GM12801 (cell line): ENCODE data around the gene RSPO3.

Experiments used
- TF ChIP-seq, protein P1 (sequence below): IDR thresholded peaks from one replicate; pipeline ENCODE4 v1.5.1; 2011; ENCODE audit warnings: control low read depth; ENCODE audit not compliant: insufficient read length; ENCODE audit errors: extremely low read depth

The RSPO3 gene

DNA sequence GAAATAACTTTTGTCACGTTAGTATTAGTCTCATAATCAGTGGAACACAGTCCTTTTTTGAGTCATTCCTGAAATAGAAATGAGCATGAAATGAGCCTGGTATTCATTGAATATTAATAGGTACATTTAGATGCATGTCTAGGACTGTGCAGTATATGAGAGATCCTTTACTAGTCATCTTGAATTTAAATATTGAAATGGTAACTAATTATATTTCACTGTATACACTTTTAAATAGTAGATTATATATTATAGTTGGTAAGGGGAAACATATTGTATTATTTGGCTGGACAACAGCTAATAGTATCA is 59.4 kb downstream of the RSPO3 start:
- TF ChIP-seq, protein P1, sequence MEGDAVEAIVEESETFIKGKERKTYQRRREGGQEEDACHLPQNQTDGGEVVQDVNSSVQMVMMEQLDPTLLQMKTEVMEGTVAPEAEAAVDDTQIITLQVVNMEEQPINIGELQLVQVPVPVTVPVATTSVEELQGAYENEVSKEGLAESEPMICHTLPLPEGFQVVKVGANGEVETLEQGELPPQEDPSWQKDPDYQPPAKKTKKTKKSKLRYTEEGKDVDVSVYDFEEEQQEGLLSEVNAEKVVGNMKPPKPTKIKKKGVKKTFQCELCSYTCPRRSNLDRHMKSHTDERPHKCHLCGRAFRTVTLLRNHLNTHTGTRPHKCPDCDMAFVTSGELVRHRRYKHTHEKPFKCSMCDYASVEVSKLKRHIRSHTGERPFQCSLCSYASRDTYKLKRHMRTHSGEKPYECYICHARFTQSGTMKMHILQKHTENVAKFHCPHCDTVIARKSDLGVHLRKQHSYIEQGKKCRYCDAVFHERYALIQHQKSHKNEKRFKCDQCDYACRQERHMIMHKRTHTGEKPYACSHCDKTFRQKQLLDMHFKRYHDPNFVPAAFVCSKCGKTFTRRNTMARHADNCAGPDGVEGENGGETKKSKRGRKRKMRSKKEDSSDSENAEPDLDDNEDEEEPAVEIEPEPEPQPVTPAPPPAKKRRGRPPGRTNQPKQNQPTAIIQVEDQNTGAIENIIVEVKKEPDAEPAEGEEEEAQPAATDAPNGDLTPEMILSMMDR: no peak

DNA sequence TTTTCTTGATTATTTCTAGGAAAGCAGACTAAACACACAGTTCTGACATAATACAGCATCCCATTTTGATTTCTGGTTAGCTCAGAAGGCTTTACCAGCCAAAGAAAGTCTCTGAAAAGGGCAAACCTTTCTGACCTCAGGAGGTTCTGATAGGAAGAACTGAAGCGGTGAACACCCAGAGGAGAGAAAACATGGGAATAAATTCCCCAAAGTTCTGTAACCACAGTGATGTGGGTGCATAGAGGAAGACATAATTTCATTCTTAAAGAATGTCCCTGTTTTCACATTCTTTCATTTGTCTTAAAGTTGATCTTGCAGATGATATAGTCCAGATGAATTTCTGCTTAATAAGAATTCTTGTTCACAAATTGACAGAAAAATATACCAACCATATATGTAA is 60.3 kb downstream of the RSPO3 start:
- TF ChIP-seq, protein P1: no peak

DNA sequence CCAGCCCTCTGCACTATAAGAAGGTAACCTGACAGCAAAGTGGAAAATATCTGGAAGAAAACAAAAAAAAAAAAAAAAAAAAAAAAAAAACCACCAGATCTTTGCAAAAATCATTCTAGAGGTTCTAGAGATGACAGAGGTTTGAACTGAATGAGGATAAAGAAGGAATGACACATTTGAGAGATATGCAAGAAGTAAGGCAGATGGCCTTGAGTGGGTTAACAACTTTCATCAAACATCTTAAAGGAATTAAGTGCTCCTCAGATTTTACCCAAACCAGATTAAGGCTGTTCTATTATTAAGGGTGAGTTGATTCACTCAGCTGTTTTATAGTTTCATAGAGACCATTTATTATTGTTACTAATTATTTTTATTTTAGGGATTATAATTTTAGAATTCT is 62.0 kb downstream of the RSPO3 start:
- TF ChIP-seq, protein P1: no peak

DNA sequence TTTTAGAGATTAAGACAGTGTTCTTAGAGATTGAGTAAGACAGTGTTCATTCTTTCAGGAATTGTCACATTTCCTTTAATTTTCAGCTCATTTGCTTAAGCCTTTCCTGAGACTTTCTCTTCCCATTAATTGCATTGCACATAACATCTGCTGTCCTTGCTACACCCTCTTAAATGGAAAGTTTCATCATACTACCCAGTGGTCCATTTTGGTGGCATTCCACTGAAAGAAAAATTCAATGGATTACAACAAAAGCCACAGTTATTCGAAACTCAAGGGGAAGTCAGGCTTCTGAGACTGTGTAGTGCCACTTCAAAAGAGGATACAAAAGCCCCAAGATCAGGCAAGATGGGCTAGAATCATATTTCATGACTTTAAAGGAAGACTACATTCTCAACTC is 64.0 kb downstream of the RSPO3 start:
- TF ChIP-seq, protein P1: no peak

DNA sequence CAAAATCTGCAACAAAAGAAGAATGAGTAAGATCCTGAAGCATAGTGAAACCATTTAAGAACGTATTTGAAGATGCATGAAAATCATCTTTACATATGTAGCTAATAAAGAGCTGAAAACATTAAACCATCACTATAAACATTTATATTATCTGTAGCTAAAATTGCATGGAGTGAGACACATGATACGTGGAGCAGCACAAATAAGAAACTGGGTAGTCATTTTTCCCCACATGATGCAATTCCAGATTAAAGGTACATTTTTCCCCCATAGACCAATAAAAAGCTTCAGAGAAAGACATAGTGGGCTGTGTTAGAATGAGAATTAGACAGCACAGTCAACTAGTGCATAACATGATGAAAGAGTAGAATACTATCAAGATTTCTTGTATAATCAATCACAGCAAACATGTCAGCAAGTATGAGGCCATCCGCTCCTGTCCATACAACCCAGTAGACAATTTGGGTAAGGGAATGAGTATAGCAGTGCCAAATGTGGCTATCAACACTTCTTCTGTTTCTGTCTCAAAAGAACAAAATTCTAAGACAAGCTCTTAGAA is 67.0 kb downstream of the RSPO3 start:
- TF ChIP-seq, protein P1: no peak

DNA sequence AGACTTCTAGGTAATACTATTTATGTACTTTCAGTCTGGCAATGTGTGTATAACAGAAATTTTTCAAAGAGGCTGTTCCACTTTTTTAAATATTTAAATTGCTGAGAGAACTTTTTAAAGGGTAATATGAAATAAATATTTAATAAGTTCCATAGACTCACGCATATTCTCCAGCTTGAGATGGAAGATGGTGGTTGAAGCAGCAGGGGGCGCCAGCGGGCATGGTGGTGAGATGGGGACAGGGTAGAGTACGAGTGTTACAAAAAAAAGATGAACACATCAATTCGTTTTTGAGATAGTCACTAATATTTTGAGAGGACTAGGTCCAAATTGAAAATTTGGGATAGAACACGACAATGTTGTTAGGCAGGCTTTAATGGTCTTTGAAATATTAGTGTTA is 68.4 kb downstream of the RSPO3 start:
- TF ChIP-seq, protein P1: no peak

DNA sequence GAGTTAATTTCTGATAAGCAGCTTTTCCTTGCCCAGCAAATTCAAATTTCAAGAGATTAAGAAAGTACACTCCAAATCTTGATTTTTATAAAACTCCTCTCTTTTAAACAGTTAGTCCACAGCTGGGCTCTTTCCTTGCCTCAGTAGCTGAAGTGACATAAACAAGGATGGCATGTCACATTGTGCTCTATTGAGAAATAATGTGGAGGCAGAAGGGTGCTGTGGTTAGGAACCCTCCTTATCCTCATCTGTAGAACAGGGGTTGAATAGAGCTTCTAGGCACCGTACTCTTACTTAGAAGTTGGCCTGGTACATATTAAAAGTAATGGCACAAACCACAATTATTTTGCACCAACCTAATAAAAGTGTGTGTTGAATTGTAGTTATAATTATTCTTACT is 70.3 kb downstream of the RSPO3 start:
- TF ChIP-seq, protein P1: no peak

DNA sequence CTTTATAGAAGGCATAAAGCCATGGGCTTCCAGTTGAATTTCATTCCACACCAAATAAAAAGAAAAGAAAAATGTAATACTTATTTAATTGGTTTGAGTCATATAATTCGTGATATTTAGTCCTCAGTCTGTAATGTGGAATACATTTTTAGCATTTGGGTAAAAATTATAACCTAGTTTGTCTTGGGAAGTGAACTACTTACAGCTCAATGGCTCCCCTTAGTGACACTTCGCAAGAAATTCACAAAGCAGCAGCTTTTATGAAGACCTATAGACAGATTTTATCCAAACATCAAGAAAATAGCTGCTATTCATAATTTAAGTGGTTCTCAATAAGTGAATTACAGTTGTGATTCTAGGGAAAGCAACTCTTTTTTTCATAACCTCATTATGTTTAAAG is 72.1 kb downstream of the RSPO3 start:
- TF ChIP-seq, protein P1: no peak
